CD4-positive, alpha-beta T cell treated with Interferon gamma for 1 hour (primary cell): Measurements from ENCODE around the gene PASD1.
"Not testable (repeated sequence)": the region's sequence is repeated elsewhere in the genome, so short reads cannot be mapped to it uniquely, and the experiment has no call there.

Source experiments
- DNase-seq: peaks from one replicate; pipeline ENCODE4 v3.0.0-alpha.2; 2020

Gene PASD1

DNA sequence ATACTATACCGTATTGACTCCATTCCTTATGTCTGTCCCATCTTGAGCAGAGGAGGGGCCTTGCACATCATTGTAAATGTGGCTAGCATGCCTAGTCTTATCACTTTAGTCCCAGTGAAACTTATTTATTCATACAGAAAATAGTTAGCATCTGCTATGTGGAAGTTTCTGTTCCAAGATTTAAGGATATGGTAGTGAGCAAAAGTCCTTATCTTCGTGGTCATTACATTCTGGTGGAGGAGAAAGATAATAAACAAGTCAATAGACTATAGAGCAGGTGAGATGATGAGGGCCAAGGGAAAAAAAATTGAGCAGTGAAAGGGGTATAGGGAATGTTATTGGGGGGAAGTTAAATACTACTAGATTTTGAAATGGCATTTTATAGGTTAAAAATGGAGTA, 68.3 kb downstream of the PASD1 start:
- DNase-seq = no peak

DNA sequence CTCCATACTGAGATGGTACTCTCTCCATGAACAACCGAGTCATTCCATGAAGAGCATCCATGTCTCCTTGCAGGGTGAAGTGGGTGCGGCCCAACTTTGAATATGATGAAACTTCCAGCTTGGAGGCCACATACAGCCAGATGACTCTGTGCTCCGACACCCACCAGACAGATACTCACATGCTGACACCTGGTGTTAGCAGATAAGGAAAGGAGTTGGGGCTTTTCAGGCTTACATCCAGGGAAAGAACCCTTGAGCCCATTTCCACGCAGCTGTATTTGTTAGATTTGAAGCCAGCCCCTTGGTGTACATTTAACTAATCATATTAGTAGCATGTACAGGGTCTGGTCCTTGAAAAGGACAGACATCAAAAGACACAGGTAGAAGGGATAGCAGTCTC, 69.7 kb downstream of the PASD1 start:
- no peak for DNase-seq

DNA sequence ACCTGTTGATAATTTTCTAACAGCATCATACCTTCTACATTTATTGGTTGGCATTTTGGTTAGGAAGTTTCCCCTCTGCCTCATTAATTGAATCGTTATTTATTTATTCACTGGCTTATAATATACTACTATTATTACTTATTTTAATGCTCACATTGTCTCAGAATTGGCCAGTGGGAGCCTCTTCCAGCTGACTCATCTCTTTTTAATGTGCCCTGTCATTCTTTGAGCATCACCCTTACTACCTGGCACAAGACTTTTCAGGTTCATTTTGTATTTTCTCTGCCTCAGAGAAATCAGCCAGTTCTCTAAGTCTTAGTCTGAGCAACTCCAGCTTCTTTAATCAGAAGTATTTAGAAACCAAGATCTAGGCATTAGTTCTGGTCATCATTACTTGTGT, 71.5 kb downstream of the PASD1 start:
- no peak for DNase-seq

DNA sequence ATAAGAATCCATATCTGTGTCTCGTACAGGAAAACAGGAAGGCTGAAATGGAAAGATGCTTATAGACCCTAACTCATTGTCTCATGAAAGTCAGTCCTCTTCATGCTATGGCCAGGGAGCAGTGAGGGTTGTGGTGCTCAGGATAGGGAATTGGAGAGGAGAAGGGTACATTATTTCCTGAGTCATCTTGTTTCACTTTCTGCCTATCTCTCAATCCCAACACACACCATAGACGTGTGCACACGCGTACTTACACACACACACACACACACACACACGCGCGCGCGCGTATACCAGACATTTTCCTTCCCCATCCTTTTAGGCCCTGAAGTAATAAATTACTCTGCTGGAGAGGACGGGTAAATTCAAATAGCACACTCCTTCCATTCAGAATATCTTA, 78.1 kb downstream of the PASD1 start:
- DNase-seq = no peak

DNA sequence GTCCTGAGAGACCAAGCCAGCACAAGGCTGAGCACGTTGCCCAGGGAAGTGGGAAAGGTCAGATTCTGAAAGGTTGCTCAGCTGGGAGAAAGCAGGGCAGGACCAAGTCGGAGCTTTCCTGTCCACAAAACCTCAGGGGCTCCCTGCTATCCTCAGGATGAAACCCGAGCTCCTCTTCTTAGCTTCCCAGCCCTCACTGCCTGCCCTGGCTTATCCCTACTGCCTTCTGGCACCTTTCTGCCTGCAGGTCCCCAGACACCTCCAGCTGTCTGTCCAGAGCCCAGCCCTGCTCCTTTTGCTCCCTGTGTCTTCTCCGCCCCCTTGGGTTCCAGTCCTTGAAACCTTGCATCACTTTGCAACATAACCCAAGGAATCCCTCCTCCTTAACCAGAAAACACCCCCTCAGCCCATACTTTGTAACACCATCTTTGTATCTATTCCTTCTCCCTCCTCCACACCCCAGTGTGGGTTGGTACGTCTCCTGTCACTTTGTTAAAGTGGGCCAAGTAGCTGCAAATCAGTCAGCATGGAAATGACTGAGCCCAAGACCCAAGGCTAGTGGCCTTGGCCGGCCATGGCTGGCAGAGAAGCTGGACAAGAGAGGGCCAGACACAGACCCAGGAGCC, 111.8 kb downstream of the PASD1 start:
- DNase-seq = no peak

DNA sequence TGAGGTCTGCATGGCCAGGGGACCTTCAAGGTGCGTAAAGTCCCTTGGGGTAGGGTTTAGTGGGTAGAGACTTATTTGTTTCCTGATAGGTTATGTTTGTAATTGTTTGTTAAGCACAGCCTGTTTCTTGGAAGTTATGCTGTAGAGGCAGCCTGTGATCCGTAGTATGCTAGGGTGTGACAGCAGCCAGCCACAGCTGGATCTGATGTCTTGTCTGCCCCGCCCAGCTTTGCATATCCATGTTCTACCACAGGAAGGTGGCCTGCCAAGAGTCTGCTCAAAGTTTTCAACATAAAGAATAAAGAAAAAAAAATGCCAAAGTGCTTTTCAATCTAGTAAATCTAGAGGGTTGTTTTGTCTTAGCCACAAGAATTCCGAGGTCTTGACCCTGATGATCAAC, 112.7 kb downstream of the PASD1 start:
- DNase-seq = no peak

DNA sequence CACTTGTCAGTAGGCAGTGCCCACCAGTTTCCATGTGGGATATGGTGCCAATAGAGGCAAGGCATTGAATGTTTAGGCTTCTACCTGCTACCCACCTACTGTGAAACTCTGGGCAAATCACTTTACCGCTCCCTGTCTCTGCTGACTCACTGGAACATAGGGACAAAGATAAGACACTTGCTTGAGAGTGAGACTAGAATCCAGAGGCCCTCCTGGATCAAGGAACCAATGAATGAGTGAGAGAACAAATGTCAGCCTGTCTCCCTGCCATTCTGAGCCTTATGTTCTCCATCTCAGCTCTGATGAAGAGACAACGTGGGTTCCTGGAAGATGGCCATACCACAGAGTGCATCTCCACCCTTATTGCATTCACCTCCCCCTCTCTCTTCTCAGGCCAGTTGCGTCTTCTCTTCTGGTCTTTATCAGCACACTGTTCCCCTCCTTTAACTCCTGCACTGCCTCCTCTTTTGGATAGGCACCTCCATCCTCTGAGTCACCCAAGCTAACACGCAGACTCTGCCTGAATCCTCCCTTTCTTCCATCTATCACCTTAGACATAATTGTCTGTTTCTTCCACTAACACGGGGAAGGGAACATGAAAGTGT, 116.4 kb downstream of the PASD1 start:
- no peak for DNase-seq

DNA sequence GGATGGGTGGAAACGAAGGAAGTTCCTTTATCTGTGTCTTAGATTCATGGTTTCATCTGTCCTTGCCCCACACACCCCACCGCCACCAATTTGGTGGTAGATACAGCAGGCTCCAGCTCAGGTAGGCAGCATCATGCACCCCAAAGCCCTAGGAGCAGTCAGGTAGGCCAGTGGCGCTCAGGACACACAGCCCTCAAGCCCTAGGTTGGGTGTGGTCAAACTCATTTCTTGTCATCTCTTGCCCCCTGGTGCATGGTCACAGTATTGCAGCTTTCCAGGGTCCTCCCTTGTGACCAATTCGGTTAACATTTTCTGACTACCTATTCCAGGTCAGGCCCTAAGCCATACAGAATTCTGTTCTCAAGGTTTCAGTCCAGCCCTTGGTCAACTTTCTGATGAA, 117.3 kb downstream of the PASD1 start:
- DNase-seq = no peak

DNA sequence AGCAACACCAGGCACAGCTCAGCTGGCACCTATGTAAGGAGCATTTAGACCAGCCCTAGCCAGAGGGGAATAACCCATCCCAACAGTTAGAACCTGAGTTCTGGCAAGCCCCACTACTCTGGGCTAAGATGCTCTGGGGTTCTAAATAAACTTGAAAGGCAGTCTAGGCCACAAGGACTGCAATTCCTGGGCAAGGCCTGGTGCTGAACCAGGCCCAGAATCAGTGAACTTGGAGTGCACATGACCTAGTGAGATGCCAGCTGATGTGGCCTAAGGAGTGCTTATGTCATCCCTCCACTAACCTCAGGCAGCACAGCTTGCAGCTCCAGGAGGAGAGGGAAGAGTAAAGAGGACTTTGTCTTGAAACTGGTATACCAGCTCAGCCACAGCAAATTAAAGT, 124.2 kb downstream of the PASD1 start:
- no peak for DNase-seq

DNA sequence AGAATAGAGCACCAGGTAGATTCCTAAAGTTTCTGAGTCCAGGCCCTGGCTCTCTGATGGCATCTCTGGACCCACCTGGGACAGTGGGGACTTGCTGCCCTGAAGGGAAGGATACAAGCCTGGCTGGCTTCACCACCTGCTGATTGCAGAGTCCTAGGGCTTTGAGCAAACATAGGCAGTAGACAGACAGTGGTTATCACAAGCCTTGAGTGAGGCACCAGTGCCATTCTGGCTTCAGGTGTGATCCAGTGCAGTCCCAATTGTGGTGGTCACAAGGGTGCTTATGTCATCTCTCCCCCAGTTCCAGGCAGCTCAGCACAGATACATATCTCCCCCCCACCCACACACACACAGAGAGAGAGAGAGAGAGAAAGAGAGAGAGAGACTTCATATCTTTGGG, 125.2 kb downstream of the PASD1 start:
- no peak for DNase-seq

DNA sequence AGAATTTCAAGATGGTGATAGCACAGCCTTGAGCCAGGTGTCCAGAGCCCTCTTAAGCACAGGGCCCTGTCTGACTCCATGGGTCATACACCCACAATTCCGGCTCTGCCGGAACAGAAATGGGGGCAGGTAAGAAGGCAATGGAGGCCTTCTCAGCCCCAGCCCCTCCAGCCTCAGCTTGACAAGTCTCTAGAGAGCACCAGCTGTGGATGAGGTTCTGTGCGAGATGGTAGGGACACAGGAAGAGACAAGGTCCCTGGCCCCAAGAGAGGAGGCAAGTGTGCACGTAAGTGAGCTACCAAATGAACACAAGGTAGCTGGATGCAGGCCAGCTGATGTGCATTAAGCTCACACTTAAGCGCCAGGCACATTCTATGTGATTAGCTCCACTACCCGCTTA, 129.3 kb downstream of the PASD1 start:
- DNase-seq = no peak

DNA sequence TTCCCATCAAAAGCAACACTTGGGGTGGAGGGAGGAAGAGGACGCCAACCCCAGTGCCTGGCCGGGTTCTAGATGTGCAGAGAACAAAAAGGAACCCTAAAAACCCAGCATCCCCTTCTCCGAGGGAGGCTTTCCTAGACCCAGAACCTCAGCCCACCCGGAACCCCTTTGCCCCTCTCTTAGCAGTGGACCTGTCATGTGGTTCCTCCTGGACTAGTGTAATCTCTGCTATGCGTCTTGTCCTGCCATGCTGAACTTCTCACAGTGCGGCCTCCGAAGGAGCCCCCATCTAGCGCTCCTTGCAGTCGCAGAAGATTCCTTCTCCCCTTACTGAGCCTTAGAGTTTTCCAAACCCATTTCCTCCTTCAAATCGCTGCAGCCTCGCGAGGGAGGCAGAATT, 130.6 kb downstream of the PASD1 start:
- DNase-seq = no peak

DNA sequence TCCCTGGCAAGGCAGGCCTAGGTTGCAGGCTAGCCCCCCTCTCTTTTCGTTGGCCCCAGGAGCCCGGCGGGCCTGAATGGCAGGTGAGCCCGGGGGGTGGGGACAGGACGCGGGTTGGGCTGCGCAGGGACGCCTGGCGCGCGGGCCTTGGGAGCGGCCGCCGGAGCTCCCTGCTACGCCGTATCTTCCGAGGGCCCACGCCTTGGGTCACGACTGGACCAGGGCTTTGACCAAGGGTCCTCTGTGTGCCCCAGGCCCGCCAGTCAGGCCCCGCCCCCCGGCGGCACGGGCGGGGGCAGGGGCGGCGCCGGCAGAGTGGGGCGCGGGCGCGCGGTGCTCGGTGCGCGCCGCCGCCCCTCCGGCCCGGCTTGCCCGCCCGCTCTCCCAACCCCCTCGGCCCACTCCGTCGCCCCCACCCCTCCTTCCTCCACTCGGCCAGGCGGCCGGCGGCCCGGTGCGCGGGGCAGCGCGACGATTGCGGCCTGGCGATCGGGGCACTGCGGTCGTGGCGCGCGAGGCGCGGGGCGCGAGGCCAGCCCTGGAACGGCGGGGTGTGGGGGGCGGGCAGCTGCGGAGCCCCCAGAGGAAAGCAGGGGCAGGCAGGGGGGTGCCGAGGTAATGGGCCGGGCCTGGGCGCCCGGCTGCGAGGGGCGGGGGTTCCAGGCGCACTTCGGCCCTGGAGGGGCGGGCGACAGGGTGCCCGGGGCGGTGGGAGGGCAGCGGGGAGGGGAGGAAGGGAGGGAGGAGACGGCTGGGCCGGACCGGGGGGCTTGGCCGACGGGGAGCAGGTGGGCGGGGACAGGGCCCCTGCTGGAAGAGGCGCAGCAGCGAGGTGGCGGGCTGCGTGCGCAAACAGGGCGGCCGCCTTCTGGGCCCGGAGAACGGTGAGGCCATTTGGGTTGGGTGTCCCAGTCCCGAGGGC, 131.4 kb downstream of the PASD1 start, which contains the start of gene PRRG3:
Gene PRRG3 (plus strand): TSS at position 798 of the 922 bp plus-strand sequence. CDS start 3,357 bp downstream, outside the sequence.
- DNase-seq = no peak

DNA sequence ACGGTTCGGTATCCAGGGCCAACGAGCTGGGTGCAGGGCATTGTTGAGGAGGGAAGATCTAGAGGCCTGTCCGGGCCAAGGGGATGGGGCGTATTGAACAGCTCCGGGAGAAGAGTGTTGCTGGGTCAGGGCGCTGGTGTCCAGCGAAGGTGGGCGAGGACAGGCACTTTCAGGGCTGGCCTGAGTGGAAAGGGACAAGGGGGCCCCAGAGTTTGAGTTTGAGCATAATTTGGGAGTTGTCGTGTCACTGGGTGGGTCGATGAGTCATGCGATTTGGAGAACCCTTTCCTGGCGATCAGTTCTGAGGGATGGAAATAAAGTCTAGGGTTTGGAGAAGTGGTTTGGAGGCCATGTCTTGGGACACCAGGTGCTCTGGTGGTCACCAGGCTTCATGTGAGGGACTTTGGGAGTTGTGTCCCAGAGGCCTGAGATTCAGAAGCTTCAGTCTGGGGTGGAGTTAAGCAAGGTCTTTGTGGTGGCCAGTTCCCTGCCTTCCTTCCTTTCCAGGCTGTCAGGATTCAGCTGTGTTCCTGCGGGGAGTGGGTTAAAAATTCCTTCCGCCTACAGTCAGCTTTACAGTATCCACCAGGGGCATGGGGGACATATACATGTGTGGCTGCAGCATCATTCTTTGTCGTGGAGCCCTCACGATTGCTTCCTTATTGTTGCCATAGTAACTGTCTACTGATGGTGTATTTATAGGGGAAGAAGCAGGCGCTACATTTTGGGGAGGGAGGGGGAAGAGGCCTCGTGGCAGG, 132.3 kb downstream of the PASD1 start:
- no peak for DNase-seq

DNA sequence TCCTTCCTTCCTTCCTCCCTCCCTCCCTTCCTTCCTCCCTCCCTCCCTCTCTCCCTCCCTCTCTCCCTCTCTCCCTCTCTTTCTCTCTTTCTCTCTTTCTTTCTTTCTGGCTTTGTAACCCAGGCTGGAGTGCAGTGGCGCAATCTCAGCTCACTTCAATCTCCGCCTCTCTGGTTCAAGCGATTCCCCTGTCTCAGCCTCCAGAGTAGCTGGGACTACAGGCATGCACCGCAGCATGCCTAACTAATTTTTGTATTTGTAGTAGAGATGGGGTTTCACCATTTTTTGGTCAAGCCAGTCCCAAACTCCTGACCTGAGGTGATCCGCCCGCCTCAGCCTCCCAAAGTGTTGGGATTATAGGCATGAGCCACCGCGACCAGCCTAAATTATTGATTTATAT, 133.6 kb downstream of the PASD1 start:
- not testable (repeated sequence) for DNase-seq

DNA sequence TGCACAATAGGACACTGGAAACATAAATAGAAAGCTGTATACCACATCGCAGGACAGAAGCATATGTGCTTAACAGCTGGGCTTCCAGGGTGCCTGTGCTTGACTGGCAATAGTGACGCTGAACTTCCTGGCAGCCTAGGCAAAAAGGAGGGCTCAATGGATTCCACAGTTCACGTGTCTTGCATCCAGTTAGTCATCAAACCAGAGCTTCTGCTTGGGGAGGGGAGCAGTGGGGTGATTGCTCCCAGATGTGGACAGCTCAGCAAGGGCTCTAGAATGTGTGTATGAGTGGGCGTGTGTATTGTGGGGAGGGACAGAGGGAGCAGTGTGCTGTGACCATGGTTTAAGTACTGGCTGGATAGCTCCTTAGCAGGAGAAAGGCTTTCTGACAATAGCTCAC, 134.0 kb downstream of the PASD1 start:
- no peak for DNase-seq

DNA sequence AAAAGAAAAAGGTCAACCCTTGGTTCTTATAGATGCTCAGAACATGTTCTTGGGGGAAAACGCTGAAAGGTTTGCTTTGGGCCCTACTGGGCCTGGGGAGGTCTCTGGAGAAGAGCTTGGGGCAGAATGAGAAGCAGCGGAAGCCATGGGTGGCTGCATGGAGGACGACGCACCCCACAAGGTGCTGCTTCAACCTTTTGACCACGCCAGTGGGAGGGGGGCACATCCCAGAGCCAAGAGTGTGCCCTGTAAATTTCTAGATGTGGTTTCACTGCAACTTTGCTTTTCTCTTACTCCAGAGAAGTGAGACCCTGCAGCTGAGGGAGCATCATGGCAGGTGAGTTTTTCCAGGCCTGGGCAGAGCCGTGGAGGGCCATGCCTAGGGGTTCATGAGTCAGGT, 135.0 kb downstream of the PASD1 start:
- DNase-seq = no peak

DNA sequence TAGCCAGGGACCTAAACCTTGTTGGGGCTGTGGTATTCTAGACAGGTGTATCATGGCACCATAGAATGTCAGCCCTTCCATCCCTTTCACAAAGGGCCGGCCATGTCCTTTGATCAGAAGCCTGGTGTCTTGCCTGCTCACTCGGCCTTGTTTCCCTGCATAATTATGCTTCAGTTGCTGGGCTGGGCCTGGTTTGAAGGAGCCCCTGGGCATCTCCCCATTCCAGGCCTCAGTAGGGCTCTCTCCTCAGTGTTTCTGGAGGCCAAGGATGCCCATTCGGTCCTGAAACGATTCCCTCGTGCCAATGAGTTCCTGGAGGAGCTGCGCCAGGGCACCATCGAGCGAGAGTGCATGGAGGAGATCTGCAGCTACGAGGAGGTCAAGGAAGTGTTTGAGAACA, 136.3 kb downstream of the PASD1 start:
- DNase-seq = no peak

DNA sequence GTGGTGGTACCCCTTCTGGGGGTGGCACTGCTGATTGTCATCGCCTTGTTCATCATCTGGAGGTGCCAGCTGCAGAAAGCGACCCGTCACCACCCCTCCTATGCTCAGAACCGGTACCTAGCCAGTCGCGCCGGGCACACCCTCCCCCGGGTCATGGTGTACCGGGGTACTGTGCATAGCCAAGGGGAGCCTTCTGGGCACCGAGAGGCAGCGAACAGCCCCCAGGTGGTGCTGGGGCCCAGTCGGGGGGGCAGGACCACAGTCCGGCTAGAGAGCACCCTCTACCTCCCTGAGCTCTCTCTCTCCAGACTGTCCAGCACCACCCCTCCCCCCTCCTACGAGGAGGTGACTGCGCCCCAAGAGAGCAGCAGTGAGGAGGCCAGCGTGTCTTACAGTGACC, 137.1 kb downstream of the PASD1 start:
- no peak for DNase-seq

DNA sequence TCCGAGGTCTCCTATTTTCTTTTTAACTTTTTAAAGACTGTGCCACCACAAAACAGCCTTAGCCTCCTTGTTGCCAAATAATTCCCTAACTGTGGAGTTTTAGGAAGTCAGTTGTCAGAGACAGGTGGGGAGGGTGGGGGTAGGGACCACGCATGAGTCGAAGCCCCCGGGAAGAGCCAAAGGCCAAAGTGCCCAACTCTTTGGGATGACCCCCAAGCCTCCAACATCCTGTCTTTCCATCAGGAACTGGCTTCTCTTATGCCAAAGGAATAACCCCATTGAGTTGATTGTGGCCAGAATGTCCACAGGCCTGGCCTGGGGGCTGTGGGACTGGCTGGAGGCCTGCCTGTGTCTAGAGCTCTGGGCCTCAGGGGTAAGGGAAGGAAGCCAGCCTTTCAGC, 137.6 kb downstream of the PASD1 start:
- DNase-seq = no peak

DNA sequence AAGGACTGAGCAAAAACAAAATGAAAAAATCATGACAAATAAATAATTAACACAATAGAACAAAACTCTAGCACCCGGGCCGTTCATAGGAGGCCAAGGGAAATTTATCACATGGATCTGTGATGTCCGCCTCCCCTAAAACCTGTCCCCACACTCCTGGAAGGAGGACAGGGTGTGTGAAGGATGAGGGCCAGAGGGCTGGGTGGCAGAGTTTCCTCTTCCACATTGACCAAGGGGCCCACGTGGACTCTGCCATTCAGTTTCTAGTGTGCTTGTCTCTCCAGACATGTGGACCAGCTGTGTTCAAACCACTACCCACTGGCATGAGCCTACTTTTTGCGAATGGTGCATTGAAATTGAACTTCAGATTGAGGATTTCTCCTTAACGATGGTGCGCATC, 138.1 kb downstream of the PASD1 start:
- no peak for DNase-seq

DNA sequence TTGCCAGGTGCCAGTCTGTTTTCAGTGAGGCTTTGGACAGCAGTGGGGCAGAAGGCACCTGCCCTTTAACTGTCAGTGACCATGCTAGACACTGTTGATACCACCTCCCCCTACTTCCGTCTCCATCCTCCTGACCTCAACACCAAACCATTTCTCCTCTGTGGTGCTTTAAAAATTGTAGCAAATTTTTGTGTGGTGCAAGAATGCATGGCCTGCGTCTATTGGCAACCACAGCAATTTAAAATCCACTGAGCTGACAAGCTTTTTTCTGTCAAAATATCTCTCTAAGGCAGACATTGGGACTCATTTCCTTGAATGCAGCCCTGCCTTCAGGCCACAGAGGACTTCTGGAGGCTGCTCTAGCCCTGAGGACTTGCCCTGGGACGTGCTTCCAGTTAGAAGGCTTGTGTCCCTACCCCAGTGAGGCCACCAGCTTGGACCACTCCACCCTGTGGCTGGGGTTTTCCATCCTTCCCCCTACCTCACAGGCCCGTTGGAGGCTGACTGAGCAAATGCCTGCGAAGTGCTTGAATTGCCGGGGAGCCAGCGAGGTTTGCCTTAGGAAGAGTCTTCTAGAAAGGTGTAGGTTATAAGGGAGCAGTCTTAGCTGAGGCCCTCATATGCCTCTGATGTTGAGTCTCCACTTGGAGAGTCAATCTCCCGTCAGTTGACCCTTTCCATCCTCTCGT, 138.7 kb downstream of the PASD1 start:
- no peak for DNase-seq
